ENCODE results near the gene NUP210. TPM values are rescaled to one million over a fixed set of nuclear protein-coding genes. Genes with fewer than 3 reads are reported as not detected.

Gene NUP210
- total and polyA plus RNA-seq, 2 experiments from 2014 or later: 6.7 to 8.4 TPM

- Histone ChIP-seq H3K27ac (no peak overlapping the region), H3K9me3 (ENCODE audit: low read depth) (peaks cover 7% of the 10 kb centered on the region), H3K9me2 (replicated peaks; ENCODE audit: insufficient read depth) (no peaks in the 10 kb centered on the region), H3K79me2 (no peaks in the 10 kb centered on the region), H3K4me2 (no peak overlapping the region), H3K4me1 (ENCODE audit: insufficient read depth) (no peaks in the 10 kb centered on the region), H3K4me3 (no peak overlapping the region), H3K36me3 (replicated peaks; ENCODE audit: insufficient read depth, low read depth) (no peaks in the 10 kb centered on the region), H3K27me3 (peaks cover 20% of the 10 kb centered on the region), H4K20me1 (ENCODE audit: insufficient read depth, poor library complexity, severe bottlenecking) (no peaks in the 10 kb centered on the region), H2AFZ (no peak overlapping the region)
- WGBS (ENCODE audit: low lambda C conversion rate, missing lambda C conversion rate): 85% methylated on average over 2 of the region's 2 CpGs
- TF ChIP-seq EZH2phosphoT487 (IDR thresholded peaks at IDR 0.05; ENCODE audit: low read depth, severe bottlenecking, unreplicated experiment) (no peak), EZH2 (IDR thresholded peaks at IDR 0.05; ENCODE audit: borderline replicate concordance) (no peak), CTCF (IDR thresholded peaks at IDR 0.05; ENCODE audit: poor library complexity) (no peak)
- DNase-seq (ENCODE audit: low spot score): no peak
These were observed 133.2 kb downstream of the NUP210 start for GRCh38 chr3:13286873-13287272.

- H3K79me2 ChIP-seq: no peaks in the 10 kb centered on the region
- no peak for TF ChIP-seq EZH2phosphoT487 (IDR thresholded peaks at IDR 0.05; ENCODE audit: low read depth, severe bottlenecking, unreplicated experiment)
- TF ChIP-seq CTCF (IDR thresholded peaks at IDR 0.05; ENCODE audit: poor library complexity): no peak
- TF ChIP-seq EZH2 (IDR thresholded peaks at IDR 0.05; ENCODE audit: borderline replicate concordance): no peak
- H3K9me2 ChIP-seq (replicated peaks; ENCODE audit: insufficient read depth): no peaks in the 10 kb centered on the region
- H3K27ac ChIP-seq: no peak overlapping the region
- 89% methylated on average over 11 of the region's 11 CpGs for WGBS (ENCODE audit: low lambda C conversion rate, missing lambda C conversion rate)
- H4K20me1 ChIP-seq (ENCODE audit: insufficient read depth, poor library complexity, severe bottlenecking): no peaks in the 10 kb centered on the region
- no peaks in the 10 kb centered on the region for H3K36me3 ChIP-seq (replicated peaks; ENCODE audit: insufficient read depth, low read depth)
- peaks cover 37% of the 10 kb centered on the region for H3K27me3 ChIP-seq
- H3K9me3 ChIP-seq (ENCODE audit: low read depth): peaks cover 7% of the 10 kb centered on the region
- H3K4me3 ChIP-seq: no peak overlapping the region
- no peak overlapping the region for H2AFZ ChIP-seq
- H3K4me2 ChIP-seq: no peak overlapping the region
- no peaks in the 10 kb centered on the region for H3K4me1 ChIP-seq (ENCODE audit: insufficient read depth)
- no peak for DNase-seq (ENCODE audit: low spot score)
These were observed 135.0 kb downstream of the NUP210 start for GRCh38 chr3:13285007-13285567.

- peaks cover 40% of the 10 kb centered on the region for H3K27me3 ChIP-seq
- H3K4me2 ChIP-seq: no peak overlapping the region
- H2AFZ ChIP-seq: no peak overlapping the region
- WGBS (ENCODE audit: low lambda C conversion rate, missing lambda C conversion rate): 100% methylated on average over 1 of the region's 1 CpG
- H3K4me1 ChIP-seq (ENCODE audit: insufficient read depth): no peaks in the 10 kb centered on the region
- no peak overlapping the region for H3K27ac ChIP-seq
- H3K9me2 ChIP-seq (replicated peaks; ENCODE audit: insufficient read depth): no peaks in the 10 kb centered on the region
- H3K4me3 ChIP-seq: no peak overlapping the region
- H3K79me2 ChIP-seq: no peaks in the 10 kb centered on the region
- no peaks in the 10 kb centered on the region for H3K36me3 ChIP-seq (replicated peaks; ENCODE audit: insufficient read depth, low read depth)
- TF ChIP-seq EZH2 (IDR thresholded peaks at IDR 0.05; ENCODE audit: borderline replicate concordance) (no peak), CTCF (IDR thresholded peaks at IDR 0.05; ENCODE audit: poor library complexity) (no peak), EZH2phosphoT487 (IDR thresholded peaks at IDR 0.05; ENCODE audit: low read depth, severe bottlenecking, unreplicated experiment) (no peak)
- H4K20me1 ChIP-seq (ENCODE audit: insufficient read depth, poor library complexity, severe bottlenecking): no peaks in the 10 kb centered on the region
- peaks cover 7% of the 10 kb centered on the region for H3K9me3 ChIP-seq (ENCODE audit: low read depth)
- no peak for DNase-seq (ENCODE audit: low spot score)
These were observed 136.3 kb downstream of the NUP210 start for GRCh38 chr3:13283877-13284264.
